ENCODE results near the gene KIF16B.

KIF16B gene

GRCh38 chr20:16541226-16541625, 32.0 kb downstream of the KIF16B start:
- no peak for TF ChIP-seq GABPA (IDR thresholded peaks at IDR 0.05; ENCODE audit: low read depth)
- no peak for TF ChIP-seq POLR2AphosphoS5 (IDR thresholded peaks at IDR 0.05; ENCODE audit: low read depth)
- TF ChIP-seq REST (IDR thresholded peaks at IDR 0.05; ENCODE audit: insufficient replicate concordance, low read depth): no peak
- no peak for TF ChIP-seq CTCF (IDR thresholded peaks at IDR 0.05; ENCODE audit: insufficient read depth, low read length)
- TF ChIP-seq SPI1 (IDR thresholded peaks at IDR 0.05; ENCODE audit: borderline replicate concordance, low read depth): no peak
- no peak overlapping the region for H3K27ac ChIP-seq (replicated peaks)
- no peak for DNase-seq (ENCODE audit: low read depth in 1 of 2, low spot score in 1 of 2)
- no peaks in the 10 kb centered on the region for H3K27me3 ChIP-seq (ENCODE audit: insufficient read depth, poor library complexity, severe bottlenecking)
- H3K4me3 ChIP-seq (replicated peaks; ENCODE audit: insufficient read depth, low read length): no peak overlapping the region

GRCh38 chr20:16539280-16540021, 33.8 kb downstream of the KIF16B start:
- no peak for DNase-seq (ENCODE audit: low read depth in 1 of 2, low spot score in 1 of 2)
- TF ChIP-seq CTCF (IDR thresholded peaks at IDR 0.05; ENCODE audit: insufficient read depth, low read length): no peak
- TF ChIP-seq REST (IDR thresholded peaks at IDR 0.05; ENCODE audit: insufficient replicate concordance, low read depth): no peak
- no peak for TF ChIP-seq POLR2AphosphoS5 (IDR thresholded peaks at IDR 0.05; ENCODE audit: low read depth)
- TF ChIP-seq GABPA (IDR thresholded peaks at IDR 0.05; ENCODE audit: low read depth): no peak
- TF ChIP-seq SPI1 (IDR thresholded peaks at IDR 0.05; ENCODE audit: borderline replicate concordance, low read depth): no peak
- H3K27me3 ChIP-seq (ENCODE audit: insufficient read depth, poor library complexity, severe bottlenecking): no peaks in the 10 kb centered on the region
- no peak overlapping the region for H3K27ac ChIP-seq (replicated peaks)
- no peak overlapping the region for H3K4me3 ChIP-seq (replicated peaks; ENCODE audit: insufficient read depth, low read length)

DNA sequence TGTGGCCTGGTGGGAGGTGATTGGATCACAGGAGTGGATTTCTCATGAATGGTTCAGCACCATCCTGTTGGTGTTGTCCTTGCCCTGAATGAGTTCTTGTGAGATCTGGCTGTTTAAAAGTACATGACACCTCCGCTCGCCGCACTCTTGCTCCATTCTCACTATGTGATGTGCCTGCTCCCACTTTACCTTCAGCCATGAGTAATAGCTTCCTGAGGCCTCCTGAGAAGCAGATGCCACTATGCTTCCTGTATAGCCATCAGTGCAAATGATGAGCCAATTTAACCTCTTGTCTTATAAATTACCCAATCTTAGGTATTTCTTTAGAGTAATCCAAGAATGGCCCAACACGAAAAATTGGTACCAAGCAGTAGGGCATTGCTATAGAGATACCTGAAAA, 34.5 kb downstream of the KIF16B start:
- no peak for DNase-seq (ENCODE audit: low read depth in 1 of 2, low spot score in 1 of 2)
- no peak overlapping the region for H3K4me3 ChIP-seq (replicated peaks; ENCODE audit: insufficient read depth, low read length)

More for the DNA sequence above, 34.5 kb downstream of the KIF16B start:
- Histone ChIP-seq H3K27me3 (ENCODE audit: insufficient read depth, poor library complexity, severe bottlenecking) (no peaks in the 10 kb centered on the region), H3K27ac (replicated peaks) (no peak overlapping the region)
- TF ChIP-seq SPI1 (IDR thresholded peaks at IDR 0.05; ENCODE audit: borderline replicate concordance, low read depth) (no peak), CTCF (IDR thresholded peaks at IDR 0.05; ENCODE audit: insufficient read depth, low read length) (no peak), POLR2AphosphoS5 (IDR thresholded peaks at IDR 0.05; ENCODE audit: low read depth) (no peak)
